ENCODE measurements around the gene GCHFR. TPM values are rescaled to one million over a fixed set of nuclear protein-coding genes. Genes with fewer than 3 reads are reported as not detected.
A peak's percentile ranks its signal among the peaks of the same experiment; 100 is the strongest.

Gene GCHFR
- total RNA-seq (2014; rRNA removed; shearing (Covaris generic)): 829 and 1,388 TPM in 2 replicates

DNA sequence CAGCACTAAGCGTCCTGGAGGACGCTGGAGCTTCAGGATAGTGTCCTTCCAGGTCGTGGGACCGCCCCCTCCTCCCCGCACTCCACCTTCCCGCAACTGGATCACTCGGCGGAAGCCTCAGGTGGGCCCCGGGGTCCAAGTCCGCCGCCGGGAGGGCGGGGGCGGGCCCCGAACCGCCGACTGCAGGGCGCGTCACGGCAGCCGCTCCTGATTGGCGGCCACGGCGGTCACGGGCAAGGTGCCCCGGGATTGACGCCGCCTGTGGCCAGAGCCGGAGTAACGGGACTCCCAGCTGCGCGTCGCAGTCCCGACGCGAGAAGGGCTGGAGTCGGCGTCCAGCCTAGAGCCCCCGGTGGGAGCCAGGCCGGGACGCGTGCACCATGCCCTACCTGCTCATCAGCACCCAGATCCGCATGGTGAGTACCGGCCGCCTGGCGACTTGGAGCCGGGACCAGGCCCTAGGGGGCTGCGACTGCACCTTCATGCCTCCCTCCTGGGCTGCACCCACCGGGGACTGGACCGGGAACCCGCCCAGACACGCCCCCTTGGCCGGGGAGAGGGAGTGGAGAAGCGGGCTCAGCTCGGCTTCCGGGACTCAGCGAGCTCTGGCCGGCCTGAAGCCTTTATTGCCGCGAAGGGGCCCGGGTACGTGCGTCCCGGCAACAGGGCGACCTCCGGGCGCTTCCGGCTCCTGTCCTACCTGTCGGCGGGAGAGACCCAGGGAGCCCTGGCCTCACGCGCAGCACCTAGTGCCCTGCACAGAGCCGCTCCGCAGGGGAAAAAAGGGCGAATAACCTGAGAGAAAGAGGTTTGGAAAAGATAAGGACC, at the start of gene GCHFR:
Gene GCHFR (plus strand): TSS at position 268 of the 828 bp plus-strand sequence. CDS start 113 bp downstream, at position 381.
- in situ Hi-C loops (cut with HindIII; ENCODE audit: low sequenced_read_pairs): no loop called here
- DNase-seq (ENCODE audit: low spot score): peak; percentile 67

DNA sequence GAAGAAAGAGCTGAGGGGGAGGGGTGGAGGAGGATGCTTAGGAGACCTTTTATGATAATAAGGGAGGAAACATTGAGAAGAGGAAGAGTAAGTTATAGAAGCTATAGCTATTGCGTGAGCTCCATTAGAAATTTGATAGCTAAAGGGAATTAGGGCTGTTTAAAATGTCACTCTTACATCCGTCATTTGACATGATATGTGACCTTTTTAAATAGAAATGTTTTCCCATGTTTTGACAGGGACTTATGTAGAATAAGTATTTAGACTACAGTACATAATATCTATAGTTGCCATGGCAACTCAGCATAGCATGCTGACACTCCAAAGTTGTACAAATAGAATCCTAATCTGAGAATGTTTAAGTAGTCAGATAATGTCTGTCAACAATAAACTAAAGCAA, 49.7 kb upstream of the GCHFR start:
- in situ Hi-C loops (cut with HindIII; ENCODE audit: low sequenced_read_pairs): no loop called here
- DNase-seq (ENCODE audit: low spot score): no peak

DNA sequence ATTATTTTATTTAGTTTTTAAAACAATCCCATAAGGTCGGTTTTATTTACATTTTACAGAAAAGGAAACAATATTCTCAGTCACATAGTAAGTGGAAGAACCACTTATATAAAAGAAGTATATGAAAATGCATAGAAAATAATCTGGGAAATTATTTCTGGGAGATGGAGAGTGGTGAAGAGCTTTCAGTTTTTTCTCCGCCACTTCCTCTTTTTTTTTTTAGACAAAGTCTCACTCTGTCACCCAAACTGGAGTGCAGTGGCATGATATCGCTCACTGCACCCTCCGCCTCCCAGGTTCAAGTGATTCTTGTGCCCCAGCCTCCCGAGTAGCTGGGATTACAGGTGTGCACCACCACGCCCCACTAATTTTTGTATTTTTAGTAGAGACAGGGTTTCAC, 47.7 kb upstream of the GCHFR start:
- in situ Hi-C loops (cut with HindIII; ENCODE audit: low sequenced_read_pairs): no loop called here
- DNase-seq (ENCODE audit: low spot score): no peak

DNA sequence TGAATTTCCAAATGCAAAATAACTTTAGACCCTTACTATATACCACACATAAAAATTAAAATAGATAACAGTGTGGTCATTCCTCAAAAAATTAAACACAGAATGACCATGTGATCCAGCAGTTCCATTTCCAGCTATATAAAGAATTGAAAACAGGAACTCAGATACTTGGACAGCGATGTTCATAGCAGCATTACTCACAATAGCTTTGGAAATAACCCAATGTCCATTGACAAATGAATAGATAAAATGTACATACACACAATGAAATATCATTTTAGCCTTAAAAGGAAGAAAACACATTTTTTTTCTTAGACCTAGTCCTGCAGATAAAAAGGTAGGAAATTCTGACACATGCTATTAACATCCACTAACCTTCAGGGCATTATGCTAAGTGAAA, 42.2 kb upstream of the GCHFR start:
- in situ Hi-C loops (cut with HindIII; ENCODE audit: low sequenced_read_pairs): no loop called here
- DNase-seq (ENCODE audit: low spot score): no peak

DNA sequence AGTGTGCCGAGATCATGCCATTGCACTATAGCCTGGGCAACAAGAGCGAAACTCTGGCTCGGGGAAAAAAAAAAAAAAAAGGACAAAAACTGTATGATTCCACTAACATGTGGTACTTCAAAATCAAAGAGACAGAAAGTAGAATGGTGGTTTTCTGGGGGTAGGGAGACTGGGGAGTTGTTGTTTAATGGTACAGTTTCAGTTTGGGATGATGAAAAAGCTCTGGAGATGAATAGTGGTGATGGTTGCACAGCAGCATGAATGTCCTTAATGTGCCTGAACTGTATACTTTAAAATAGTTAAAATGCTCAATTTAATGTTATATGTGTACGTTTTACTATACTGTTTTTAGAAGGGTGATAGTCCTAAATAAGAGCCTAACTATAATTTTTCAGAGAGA, 41.5 kb upstream of the GCHFR start:
- in situ Hi-C loops (cut with HindIII; ENCODE audit: low sequenced_read_pairs): no loop called here
- DNase-seq (ENCODE audit: low spot score): no peak

DNA sequence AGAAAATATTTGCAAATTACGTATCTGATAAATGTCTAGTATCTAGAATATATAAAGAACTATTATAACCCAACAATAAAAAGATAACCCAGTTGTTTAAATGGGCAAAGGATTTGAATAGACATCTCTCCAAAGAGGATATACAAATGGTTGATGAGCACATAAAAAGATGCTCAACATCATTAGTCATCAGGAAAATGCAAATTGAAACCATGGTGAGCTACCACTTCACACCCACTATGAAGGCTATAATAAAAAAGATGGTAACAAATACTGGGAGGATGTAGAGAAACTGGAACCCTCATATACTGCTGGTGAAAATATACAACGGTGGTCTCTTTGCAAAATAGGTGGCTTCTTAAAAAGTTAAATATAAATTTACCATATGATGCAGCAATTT, 40.9 kb upstream of the GCHFR start:
- in situ Hi-C loops (cut with HindIII; ENCODE audit: low sequenced_read_pairs): no loop called here
- no peak for DNase-seq (ENCODE audit: low spot score)

DNA sequence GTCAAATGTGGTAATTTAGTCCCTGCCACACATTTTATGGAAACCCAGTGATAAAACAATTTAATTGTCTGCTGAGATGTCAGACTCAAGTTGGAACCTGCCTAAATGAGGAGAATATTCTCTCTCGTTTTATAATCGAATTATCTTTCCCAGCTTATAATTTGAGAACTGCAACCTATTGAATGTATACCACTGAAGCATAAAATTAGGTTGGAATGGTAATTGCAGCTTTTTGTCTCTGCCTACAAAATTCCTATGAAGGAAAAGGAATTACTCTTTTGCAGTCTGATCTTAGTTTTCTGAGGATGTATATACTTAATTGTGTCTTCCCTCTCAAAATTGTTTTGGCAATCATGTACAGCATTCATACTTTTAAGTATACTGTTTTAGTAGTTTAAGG, 39.9 kb upstream of the GCHFR start:
- in situ Hi-C loops (cut with HindIII; ENCODE audit: low sequenced_read_pairs): no loop called here
- DNase-seq (ENCODE audit: low spot score): no peak

DNA sequence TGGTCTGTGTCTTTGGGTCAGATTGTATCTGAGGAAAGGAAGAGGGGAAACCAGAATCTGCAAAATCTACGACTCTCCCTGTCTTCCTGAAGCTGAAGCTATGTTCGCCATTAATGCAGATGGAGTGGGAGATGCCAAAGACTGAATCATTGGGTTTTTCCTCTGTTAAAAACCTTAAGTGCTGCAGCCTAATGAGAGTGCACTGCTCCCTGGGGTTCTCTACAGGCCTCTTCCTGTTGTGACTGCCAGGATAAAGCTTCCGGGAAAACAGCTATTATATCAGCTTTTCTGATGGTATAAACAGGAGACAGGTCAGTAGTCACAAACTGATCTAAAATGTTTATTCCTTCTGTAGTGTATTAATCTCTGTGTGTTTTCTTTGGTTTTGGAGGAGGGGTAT, 32.8 kb upstream of the GCHFR start:
- no peak for DNase-seq (ENCODE audit: low spot score)
- in situ Hi-C loops (cut with HindIII; ENCODE audit: low sequenced_read_pairs): no loop called here

DNA sequence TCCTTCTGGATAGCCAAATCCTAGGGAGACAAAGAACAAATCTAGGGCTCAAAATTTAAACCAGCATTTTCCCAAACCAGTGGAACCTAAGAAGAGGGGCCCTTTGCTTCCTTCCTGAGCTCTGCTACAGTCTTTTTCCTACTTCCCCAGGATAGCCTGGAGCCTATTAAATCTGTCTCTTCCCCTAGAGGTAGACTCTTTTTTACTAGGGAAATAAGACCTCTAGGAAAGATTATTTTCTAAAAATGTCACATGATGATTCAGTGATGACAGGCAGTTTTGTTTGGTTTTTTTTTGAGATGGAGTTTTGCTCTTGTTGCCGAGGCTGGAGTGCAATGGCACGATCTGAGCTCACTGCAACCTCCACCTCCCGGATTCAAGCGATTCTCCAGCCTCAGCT, 27.3 kb upstream of the GCHFR start:
- no peak for DNase-seq (ENCODE audit: low spot score)
- in situ Hi-C loops (cut with HindIII; ENCODE audit: low sequenced_read_pairs): no loop called here

DNA sequence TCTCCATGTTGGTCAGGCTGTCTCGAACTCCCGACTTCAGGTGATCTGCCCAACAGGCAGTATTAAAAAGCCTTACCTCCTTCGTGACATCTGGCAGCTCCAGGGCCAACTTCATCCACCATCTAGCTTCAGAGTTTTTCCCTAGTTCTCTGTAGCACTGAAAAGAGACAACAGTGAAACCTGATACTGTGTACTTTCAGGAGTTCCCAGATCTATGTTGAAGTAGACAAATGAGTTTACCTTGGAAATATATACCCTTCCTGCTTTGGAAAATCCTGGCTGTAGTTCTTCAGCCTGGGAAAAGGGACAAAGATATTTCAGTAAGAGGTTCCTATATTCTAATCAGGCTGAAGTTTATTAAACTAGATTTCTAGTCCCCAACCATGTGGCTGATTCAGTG, 26.8 kb upstream of the GCHFR start:
- no peak for DNase-seq (ENCODE audit: low spot score)
- in situ Hi-C loops (cut with HindIII; ENCODE audit: low sequenced_read_pairs): no loop called here

DNA sequence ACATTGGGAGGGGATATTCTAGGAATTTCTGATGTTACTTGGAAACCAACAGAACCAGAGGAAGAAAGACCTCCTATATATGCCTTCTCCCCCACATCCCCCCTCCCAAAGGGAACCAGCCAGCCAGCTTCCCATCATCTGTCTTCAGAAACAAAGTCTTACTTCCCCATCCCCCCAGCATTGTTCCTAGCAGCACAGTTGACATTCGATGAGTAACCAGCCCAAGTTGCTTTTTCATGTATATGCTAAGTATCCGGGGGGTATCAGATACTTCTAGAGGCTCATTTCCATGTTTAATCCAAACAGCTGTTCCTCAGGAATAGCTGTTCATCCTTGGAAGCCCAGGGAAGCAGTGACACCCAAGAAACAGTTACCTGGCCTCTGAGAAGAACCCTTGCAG, 24.8 kb upstream of the GCHFR start:
- in situ Hi-C loops (cut with HindIII; ENCODE audit: low sequenced_read_pairs): no loop called here
- no peak for DNase-seq (ENCODE audit: low spot score)

DNA sequence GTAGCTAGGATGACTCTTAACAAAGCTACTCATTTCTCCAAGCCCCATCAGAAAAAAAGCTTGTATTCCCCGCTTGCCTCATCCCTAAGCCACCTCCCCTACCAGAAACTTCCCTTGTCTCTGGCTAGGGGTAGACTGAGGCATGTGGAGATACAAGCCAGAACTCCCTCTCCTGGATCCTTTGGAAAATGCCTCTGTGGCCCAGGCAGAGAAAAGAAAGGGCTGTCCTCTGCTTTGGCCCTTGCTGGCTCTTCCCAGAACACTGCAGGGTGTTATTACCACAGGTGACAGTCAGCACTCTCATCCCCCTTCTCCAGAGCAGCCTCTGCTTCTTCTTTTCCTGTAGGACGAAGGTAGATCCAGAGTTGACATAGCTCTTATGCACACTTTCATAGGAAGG, 24.0 kb upstream of the GCHFR start:
- no peak for DNase-seq (ENCODE audit: low spot score)
- in situ Hi-C loops (cut with HindIII; ENCODE audit: low sequenced_read_pairs): no loop called here

DNA sequence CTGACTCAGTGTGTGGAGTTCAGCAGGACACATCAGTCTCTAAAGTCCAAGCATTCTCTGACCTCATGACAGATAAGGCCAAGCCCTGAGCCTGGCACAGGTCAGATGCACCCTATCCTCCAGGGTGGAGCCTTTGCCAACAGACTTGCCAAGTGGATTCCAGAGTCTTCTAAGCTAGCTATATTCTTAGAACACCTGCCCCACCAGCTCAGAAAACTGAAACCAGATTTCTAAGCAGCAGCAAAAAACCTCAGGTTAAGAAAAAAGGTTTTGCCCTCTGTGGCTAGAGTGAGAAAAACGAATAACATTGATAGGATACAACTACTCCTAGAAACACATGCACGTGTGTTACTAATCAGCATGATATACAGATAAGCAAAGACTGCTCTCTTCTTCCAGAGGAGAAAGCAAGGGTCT, 20.4 kb upstream of the GCHFR start:
- no peak for DNase-seq (ENCODE audit: low spot score)
- in situ Hi-C loops (cut with HindIII; ENCODE audit: low sequenced_read_pairs): no loop called here

DNA sequence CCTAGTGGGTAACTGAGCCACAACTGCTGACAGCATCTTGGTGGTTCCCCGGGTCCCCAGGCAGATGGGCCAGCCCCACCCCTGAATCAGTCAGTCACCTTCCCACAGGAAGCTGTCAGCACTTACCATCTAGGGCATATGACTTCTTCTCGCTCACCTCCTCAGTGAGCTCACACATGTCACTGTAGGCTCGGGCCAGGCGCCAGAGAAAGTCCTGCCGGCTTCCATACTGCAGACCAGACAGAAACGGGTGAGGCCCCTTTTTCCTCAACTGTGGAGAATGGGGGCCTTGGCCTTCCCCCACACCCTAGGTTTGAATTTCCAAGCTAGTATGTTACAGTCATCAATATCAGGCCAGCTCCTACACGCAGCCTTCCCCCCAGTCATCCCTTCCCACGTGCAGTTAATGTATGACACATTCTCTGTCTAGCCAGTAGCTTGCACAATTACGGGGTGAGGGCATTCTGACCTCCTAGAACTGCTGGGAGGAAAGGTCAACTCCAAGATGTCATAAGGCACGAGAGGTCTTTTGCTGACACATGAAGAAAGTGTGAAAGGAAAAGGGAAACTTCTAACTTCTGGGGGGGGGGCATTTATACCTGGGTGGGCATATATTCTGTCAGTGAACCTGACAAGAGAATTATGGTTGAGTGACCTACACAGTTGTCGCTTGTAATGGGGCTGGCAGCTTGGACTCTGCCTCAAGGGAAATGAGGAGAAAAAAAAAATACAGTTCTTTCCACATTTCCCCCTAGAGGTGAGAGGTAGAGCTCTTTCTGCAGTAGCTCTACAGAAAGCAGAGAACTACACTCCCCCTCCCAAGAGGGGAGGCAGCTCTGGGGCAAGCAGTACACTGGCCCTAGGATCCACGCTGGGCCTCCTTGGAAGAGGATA, 19.7 kb upstream of the GCHFR start:
- no peak for DNase-seq (ENCODE audit: low spot score)
- in situ Hi-C loops (cut with HindIII; ENCODE audit: low sequenced_read_pairs): no loop called here

DNA sequence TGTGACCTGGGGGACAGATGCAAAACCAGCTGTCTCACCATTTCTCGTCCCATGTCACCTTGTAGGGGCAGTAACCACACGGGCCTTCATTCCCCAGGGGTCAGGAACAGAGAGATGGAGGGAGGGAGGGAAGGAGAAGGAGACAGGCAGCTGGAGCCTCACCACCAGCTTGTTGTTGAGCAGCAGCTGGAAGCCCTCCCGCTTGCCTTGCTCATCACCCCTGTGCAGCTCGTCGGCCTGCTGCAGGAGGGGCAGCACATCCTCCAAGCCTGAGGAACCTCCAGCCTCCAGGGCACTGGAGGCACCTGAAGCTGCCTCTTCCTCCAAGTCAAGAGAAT, 19.1 kb upstream of the GCHFR start:
- no peak for DNase-seq (ENCODE audit: low spot score)
- in situ Hi-C loops (cut with HindIII; ENCODE audit: low sequenced_read_pairs): no loop called here

DNA sequence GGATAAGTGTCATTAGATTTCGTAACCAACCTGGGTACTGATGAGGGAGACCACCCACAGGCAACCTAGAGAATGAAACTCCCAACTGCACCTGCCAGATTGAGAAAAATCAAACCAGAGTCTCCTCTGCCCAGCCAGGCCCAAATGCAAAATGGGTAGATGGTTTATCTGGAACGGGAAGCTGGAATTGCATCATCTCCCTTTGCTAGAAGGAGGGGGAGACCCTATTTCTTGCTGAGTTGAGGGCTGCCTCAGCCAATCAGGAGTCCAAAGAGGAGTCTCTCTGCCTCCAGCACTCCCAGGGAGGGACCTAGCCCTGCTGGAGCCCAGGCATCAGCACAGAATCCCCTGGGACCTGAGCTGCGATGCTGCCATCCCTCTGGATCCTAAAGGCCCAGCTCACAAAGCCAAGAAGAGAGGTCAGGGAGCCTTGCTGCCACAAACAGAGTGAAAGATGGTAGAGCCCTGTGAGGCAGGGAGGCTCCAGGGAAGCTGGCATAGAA, 16.9 kb upstream of the GCHFR start:
- in situ Hi-C loops (cut with HindIII; ENCODE audit: low sequenced_read_pairs): no loop called here
- DNase-seq (ENCODE audit: low spot score): no peak

DNA sequence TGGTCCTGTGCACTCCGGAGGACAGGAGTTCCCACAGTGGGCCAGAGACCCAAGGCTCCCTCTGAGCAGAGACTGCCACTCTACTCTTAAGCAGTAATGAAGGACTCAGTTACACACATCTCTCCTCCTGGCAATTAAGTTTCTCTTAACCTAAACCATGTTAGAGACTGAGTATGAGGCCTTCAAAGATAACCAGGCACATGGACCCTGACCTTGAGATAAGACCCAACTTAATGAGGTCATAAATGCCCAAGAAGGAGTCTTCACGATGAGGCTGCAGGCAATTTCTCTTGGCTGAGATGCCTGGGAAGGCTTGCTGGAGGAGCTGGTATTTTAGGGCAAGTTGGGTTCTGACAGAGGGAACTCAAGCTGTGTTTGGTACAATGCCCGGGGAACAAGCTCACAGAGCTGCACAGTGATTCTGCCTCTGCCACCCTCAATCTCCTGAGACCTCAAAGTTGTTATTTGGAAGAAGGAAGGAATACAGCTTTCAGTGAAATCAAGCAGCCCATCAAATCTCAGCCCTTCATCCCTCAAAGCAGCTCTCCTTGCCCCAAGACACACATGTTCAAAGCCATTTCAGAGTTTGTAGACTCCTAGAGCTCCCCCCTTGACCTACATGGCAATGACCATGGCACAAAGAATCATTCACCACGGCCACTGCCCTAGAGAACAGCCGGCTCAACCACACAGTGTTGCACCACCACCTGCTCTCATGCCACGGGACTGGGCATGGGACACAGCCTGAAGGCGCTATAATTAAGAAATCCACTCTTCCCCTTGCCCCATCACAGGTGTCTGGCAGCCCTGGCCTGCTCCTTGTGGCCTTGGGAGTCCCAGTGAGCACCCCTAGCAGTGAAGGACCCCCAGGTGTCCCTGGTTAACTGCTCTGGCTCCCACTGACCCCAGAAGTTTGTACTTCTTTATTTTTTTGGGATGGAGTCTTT, 15.9 kb upstream of the GCHFR start:
- peak; percentile 88 for DNase-seq (ENCODE audit: low spot score)
- in situ Hi-C loops (cut with HindIII; ENCODE audit: low sequenced_read_pairs): no loop called here

DNA sequence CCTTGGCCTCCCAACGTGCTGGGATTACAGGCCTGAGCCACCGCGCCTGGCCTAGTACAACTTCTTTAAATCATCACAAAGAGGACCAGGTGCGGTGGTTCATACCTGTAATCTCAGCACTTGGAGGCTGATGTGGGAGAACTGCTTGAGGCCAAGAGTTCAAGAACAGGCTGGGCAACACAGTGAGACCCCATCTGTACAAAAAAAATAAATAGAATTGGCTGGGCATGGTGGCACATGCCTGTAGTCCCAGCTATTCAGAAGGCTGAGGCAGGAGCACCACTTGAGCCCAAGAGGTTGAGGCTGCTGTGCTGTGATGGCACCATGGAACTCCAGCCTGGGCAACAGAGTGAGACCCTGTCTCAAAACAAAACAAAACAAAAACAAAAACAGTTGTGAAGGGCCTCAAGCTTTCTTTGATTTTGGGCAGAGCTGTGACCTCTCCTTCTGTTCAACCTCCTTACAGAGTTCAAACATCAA, 14.7 kb upstream of the GCHFR start:
- no peak for DNase-seq (ENCODE audit: low spot score)
- in situ Hi-C loops (cut with HindIII; ENCODE audit: low sequenced_read_pairs): no loop called here

DNA sequence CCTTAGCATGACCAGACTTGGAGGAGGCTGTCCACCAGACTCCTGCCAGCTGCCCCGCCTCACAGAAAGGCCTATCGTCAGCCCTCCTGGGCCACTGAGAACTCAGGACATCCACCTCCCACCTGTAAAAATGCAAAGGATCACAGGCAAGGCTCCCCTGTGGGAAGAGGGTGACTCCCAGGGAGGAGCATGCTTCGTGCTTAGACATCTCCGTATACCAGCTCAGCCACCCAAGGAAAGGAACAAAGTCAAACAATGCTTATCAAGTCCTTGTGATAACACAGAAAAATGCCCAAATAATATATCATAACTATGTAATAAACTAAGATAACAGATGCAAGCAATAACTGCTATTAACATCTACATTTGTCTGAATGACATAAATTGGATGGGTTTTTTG, 13.0 kb upstream of the GCHFR start:
- DNase-seq (ENCODE audit: low spot score): no peak
- in situ Hi-C loops (cut with HindIII; ENCODE audit: low sequenced_read_pairs): no loop called here
